ENCODE data around the gene MEIOSIN. TPM values are rescaled to one million over a fixed set of nuclear protein-coding genes. Genes with fewer than 3 reads are reported as not detected.

MEIOSIN gene
- total and polyA plus RNA-seq, 2 of the 13 experiments (the other 11 are each of a cell fraction or from before 2014, with no cell fraction given): not detected

DNA sequence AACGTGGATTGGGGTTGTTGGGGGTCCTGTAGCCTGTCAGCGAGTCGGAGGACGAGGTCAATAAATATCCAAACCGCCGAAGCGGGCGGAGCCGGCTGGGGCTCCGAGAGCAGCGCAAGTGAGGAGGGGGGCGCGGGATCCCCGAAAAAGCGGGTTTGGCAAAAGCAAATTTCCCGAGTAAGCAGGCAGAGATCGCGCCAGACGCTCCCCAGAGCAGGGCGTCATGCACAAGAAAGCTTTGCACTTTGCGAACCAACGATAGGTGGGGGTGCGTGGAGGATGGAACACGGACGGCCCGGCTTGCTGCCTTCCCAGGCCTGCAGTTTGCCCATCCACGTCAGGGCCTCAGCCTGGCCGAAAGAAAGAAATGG lies 36.6 kb downstream of the MEIOSIN start (continued):
- TF ChIP-seq ZNF691 (CRISPR knock-in tag; IDR thresholded peaks at IDR 0.05; ENCODE audit: borderline replicate concordance, low read depth) (no peak), SIN3B (IDR thresholded peaks at IDR 0.05; ENCODE audit: low read length) (no peak), AKAP8 (CRISPR knock-in tag; IDR thresholded peaks at IDR 0.05) (no peak), HNF1A (IDR thresholded peaks at IDR 0.05; ENCODE audit: low read depth) (no peak), HNF1A (CRISPR knock-in tag; IDR thresholded peaks at IDR 0.05; ENCODE audit: borderline replicate concordance) (no peak), ZFP82 (CRISPR knock-in tag; IDR thresholded peaks at IDR 0.05; ENCODE audit: borderline replicate concordance) (no peak), ZFY (CRISPR knock-in tag; IDR thresholded peaks at IDR 0.05) (no peak), ZNF274 (CRISPR knock-in tag; IDR thresholded peaks at IDR 0.05) (no peak), SRF (IDR thresholded peaks at IDR 0.05; ENCODE audit: low read depth, low read length) (no peak), ZNF749 (CRISPR knock-in tag; IDR thresholded peaks at IDR 0.05; ENCODE audit: borderline replicate concordance) (no peak), PHF20 (CRISPR knock-in tag; IDR thresholded peaks at IDR 0.05) (no peak), ZNF746 (CRISPR knock-in tag; IDR thresholded peaks at IDR 0.05) (no peak), BRCA1 (CRISPR knock-in tag; IDR thresholded peaks at IDR 0.05) (no peak), HMGXB3 (CRISPR knock-in tag; IDR thresholded peaks at IDR 0.05; ENCODE audit: borderline replicate concordance) (no peak), HNF4A (CRISPR knock-in tag; IDR thresholded peaks at IDR 0.05) (no peak), ZNF224 (CRISPR knock-in tag; IDR thresholded peaks at IDR 0.05) (no peak; the same call in 1 of the 2 replicates)
- TF ChIP-seq, protein P1, sequence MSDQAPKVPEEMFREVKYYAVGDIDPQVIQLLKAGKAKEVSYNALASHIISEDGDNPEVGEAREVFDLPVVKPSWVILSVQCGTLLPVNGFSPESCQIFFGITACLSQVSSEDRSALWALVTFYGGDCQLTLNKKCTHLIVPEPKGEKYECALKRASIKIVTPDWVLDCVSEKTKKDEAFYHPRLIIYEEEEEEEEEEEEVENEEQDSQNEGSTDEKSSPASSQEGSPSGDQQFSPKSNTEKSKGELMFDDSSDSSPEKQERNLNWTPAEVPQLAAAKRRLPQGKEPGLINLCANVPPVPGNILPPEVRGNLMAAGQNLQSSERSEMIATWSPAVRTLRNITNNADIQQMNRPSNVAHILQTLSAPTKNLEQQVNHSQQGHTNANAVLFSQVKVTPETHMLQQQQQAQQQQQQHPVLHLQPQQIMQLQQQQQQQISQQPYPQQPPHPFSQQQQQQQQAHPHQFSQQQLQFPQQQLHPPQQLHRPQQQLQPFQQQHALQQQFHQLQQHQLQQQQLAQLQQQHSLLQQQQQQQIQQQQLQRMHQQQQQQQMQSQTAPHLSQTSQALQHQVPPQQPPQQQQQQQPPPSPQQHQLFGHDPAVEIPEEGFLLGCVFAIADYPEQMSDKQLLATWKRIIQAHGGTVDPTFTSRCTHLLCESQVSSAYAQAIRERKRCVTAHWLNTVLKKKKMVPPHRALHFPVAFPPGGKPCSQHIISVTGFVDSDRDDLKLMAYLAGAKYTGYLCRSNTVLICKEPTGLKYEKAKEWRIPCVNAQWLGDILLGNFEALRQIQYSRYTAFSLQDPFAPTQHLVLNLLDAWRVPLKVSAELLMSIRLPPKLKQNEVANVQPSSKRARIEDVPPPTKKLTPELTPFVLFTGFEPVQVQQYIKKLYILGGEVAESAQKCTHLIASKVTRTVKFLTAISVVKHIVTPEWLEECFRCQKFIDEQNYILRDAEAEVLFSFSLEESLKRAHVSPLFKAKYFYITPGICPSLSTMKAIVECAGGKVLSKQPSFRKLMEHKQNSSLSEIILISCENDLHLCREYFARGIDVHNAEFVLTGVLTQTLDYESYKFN (CRISPR knock-in tag; conservative IDR thresholded peaks at IDR 0.05): no peak

All from HepG2 (cell line).